Measurements from ENCODE around the gene NEURL4. TPM values are rescaled to one million over a fixed set of nuclear protein-coding genes. Genes with fewer than 3 reads are reported as not detected.
"Not testable (repeated sequence)": the region's sequence is repeated elsewhere in the genome, so short reads cannot be mapped to it uniquely, and the experiment has no call there.

NEURL4 gene
- total RNA-seq, 1 donor from 2014 or later, result 28.0 TPM

DNA sequence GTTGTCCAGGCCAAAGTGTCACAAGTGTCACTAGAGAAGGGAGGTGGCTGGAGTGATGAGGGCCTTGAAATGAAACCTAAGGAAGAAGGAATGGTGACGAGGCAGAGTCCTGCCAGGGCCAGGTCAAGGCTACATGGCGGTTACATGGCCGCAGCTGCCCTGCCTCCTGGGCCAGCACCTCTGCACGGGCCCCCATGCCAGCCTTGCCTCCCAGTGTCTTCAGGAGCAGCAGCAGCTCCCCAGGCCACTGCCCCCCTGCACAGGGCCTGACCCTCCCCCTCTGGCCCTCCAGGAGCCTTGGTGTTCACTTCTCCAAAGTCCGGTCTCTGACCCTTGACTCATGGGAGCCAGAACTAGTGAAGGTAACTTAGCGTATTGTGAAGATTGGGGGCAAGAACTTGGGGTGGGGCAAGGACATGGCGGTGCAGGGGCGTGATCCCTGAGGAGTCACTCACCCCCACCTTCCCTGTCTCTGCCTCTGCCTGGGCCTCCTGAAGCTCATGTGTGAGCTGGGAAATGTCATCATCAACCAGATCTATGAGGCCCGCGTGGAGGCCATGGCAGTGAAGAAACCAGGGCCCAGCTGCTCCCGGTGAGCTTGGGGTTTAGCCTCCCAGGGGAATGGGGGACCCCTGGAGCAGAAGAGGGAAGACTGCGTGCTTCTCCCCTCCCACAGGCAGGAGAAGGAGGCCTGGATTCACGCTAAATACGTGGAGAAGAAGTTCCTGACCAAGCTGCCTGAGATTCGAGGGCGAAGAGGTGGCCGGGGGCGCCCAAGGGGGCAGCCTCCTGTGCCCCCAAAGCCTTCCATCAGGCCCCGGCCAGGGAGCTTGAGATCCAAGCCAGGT, 18.7 kb upstream of the NEURL4 start:
- Mint-ChIP-seq H3K36me3 (ENCODE audit: low read depth) (no peaks in the 10 kb centered on the region), H3K9me3 (ENCODE audit: low read depth) (no peaks in the 10 kb centered on the region), H3K27ac (ENCODE audit: unreplicated experiment) (peak overlapping the region; percentile 84), H3K4me3 (ENCODE audit: unreplicated experiment) (no peak overlapping the region), H3K27me3 (ENCODE audit: low read depth) (no peaks in the 10 kb centered on the region), H3K4me1 (ENCODE audit: low read depth) (peaks cover 20% of the 10 kb centered on the region)
- TF ChIP-seq, protein P1, sequence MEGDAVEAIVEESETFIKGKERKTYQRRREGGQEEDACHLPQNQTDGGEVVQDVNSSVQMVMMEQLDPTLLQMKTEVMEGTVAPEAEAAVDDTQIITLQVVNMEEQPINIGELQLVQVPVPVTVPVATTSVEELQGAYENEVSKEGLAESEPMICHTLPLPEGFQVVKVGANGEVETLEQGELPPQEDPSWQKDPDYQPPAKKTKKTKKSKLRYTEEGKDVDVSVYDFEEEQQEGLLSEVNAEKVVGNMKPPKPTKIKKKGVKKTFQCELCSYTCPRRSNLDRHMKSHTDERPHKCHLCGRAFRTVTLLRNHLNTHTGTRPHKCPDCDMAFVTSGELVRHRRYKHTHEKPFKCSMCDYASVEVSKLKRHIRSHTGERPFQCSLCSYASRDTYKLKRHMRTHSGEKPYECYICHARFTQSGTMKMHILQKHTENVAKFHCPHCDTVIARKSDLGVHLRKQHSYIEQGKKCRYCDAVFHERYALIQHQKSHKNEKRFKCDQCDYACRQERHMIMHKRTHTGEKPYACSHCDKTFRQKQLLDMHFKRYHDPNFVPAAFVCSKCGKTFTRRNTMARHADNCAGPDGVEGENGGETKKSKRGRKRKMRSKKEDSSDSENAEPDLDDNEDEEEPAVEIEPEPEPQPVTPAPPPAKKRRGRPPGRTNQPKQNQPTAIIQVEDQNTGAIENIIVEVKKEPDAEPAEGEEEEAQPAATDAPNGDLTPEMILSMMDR (IDR thresholded peaks at IDR 0.05), result no peak
- DNase-seq (ENCODE audit: low spot score), result no peak

DNA sequence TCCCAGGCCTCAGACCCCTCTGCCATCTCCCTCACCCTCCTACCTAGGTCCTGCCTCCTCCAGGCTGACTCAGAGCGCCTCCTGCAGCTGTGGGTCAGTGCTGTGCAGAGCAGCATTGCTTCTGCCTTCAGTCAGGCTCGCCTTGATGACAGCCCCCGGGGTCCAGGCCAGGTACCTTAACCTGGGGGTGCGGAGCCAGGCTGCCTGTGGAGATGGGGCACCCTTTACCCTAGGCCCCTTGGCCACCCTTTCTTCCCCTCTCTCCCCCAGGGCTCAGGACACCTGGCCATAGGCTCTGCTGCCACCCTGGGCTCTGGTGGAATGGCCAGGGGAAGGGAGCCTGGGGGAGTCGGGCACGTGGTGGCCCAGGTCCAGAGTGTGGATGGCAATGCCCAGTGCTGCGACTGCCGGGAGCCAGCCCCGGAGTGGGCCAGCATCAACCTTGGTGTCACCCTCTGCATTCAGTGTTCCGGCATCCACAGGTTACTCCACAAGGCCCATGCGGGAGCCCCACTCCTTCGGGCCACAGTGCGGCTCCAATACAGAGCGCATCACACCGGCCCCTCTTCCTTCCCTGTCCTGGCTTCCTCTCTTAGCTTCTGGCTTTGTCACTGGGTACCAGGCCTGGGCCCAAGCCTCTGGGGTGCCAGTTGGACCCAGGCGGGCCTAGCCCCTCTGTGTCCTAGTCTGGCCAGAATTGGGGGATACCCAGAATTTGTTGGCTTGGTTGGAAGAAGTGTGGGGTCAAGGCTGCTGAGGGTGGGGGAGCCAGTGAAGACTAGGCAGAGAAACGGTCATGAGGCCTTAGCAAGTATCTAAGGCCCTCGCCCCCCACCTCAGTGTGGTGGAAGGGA, 17.9 kb upstream of the NEURL4 start:
- TF ChIP-seq, protein P1 (IDR thresholded peaks at IDR 0.05), result no peak
- H3K27ac Mint-ChIP-seq (ENCODE audit: unreplicated experiment), result no peak overlapping the region
- H3K36me3 Mint-ChIP-seq (ENCODE audit: low read depth), result no peaks in the 10 kb centered on the region
- H3K4me1 Mint-ChIP-seq (ENCODE audit: low read depth), result peaks cover 13% of the 10 kb centered on the region
- H3K4me3 Mint-ChIP-seq (ENCODE audit: unreplicated experiment), result no peak overlapping the region
- no peaks in the 10 kb centered on the region for H3K9me3 Mint-ChIP-seq (ENCODE audit: low read depth)
- peaks cover under 1% of the 10 kb centered on the region for H3K27me3 Mint-ChIP-seq (ENCODE audit: low read depth)
- no peak for DNase-seq (ENCODE audit: low spot score)

DNA sequence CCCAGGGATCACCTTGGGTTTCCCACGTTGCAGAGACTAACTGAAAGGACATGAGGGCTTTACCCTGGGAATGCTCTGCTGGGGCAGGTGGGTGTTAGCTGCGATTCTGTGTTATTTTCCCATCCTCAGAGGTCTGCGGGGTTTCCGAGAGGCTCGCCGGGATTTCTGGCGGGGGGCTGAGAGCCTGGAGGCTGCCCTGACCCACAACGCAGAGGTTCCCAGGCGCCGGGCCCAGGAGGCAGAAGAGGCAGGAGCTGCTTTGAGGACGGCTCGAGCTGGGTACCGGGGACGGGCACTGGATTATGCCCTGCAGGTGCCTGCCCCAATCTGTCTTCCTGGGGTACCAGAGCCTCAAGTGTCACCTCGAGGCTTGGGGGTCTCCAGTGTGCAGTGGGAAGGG, 14.1 kb upstream of the NEURL4 start:
- no peak overlapping the region for H3K27ac Mint-ChIP-seq (ENCODE audit: unreplicated experiment)

DNA sequence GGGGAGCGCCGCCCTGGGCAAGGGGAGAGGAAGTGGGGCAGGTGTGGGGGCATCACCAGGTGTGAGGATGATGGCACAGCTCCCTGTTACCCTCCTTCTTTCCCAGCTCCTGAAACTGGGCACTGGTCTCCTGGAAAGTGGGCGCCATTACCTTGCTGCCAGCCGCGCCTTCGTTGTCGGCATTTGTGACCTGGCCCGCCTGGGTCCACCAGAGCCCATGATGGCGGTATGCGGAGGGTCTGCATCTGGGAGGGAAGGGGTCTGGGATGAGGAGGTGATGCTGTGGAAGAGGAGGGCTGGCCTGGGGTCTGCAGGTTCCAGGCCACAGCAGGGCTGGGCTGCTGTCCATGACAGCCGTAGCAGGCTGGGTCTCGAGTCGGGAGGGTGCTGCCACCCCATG, 12.7 kb upstream of the NEURL4 start:
- H3K9me3 Mint-ChIP-seq (ENCODE audit: low read depth), result no peaks in the 10 kb centered on the region
- H3K27ac Mint-ChIP-seq (ENCODE audit: unreplicated experiment), result no peak overlapping the region
- H3K4me3 Mint-ChIP-seq (ENCODE audit: unreplicated experiment), result no peak overlapping the region
- TF ChIP-seq, protein P1 (IDR thresholded peaks at IDR 0.05), result no peak
- no peaks in the 10 kb centered on the region for H3K4me1 Mint-ChIP-seq (ENCODE audit: low read depth)
- H3K36me3 Mint-ChIP-seq (ENCODE audit: low read depth), result no peaks in the 10 kb centered on the region
- no peak for DNase-seq (ENCODE audit: low spot score)
- peaks cover 7% of the 10 kb centered on the region for H3K27me3 Mint-ChIP-seq (ENCODE audit: low read depth)

More for the DNA sequence above, 14.1 kb upstream of the NEURL4 start:
- TF ChIP-seq, protein P1 (IDR thresholded peaks at IDR 0.05), result no peak
- Mint-ChIP-seq H3K9me3 (ENCODE audit: low read depth) (no peaks in the 10 kb centered on the region), H3K4me3 (ENCODE audit: unreplicated experiment) (no peak overlapping the region), H3K36me3 (ENCODE audit: low read depth) (no peaks in the 10 kb centered on the region), H3K27me3 (ENCODE audit: low read depth) (peaks cover 4% of the 10 kb centered on the region), H3K4me1 (ENCODE audit: low read depth) (peaks cover 3% of the 10 kb centered on the region)
- no peak for DNase-seq (ENCODE audit: low spot score)

DNA sequence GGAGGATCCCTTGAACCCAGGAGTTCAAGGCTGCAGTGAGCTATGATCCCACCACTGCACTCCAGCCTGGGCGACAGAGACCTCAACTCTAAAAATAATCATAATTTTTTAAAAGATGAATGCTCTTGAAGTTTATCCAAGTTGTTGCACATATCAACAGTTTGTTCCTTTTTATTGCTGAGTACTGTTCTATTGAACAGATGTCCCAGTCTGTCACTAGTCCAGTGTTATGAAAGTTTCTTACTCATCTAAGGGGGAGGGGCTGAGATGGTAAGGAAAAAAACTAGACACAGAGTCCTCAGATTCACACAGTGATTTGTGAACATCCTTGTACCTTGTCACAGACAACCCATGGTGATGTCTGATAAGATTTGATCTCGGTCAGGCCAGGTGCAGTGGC, 11.0 kb upstream of the NEURL4 start:
- Mint-ChIP-seq H3K4me3 (ENCODE audit: unreplicated experiment) (no peak overlapping the region), H3K4me1 (ENCODE audit: low read depth) (no peaks in the 10 kb centered on the region), H3K27me3 (ENCODE audit: low read depth) (peaks cover 8% of the 10 kb centered on the region), H3K9me3 (ENCODE audit: low read depth) (no peaks in the 10 kb centered on the region), H3K36me3 (ENCODE audit: low read depth) (no peaks in the 10 kb centered on the region), H3K27ac (ENCODE audit: unreplicated experiment) (no peak overlapping the region)
- no peak for DNase-seq (ENCODE audit: low spot score)
- TF ChIP-seq, protein P1 (IDR thresholded peaks at IDR 0.05), result no peak

DNA sequence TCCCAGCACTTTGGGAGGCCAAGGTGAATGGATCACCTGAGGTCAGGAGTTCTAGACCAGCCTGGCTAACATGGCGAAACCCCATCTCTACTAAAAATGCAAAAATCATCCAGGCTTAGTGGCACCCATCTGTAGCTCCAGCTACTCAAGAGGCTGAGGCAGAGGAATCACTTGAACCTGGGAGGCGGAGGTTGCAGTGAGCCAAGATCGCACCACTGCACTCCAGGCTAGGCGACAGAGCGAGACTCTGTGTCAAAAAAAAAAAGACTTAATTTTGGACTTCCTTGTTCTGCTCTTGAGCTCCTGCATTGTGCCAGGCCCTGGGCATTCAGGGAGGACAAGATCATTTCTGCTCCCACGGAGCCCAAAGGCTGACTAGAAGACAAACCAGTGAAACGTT, 8.5 kb upstream of the NEURL4 start:
- not testable (repeated sequence) for H3K27me3 Mint-ChIP-seq (ENCODE audit: low read depth); H3K4me3 Mint-ChIP-seq (ENCODE audit: unreplicated experiment); H3K9me3 Mint-ChIP-seq (ENCODE audit: low read depth); DNase-seq (ENCODE audit: low spot score); H3K27ac Mint-ChIP-seq (ENCODE audit: unreplicated experiment); H3K4me1 Mint-ChIP-seq (ENCODE audit: low read depth); H3K36me3 Mint-ChIP-seq (ENCODE audit: low read depth)

Data from chondrocyte (in vitro differentiated cells).